HCT116 (cell line): ENCODE measurements around the gene CDR2L. TPM values are rescaled to one million over a fixed set of nuclear protein-coding genes. Genes with fewer than 3 reads are reported as not detected.
"Not testable (repeated sequence)": the region's sequence is repeated elsewhere in the genome, so short reads cannot be mapped to it uniquely, and the experiment has no call there.

Experiments
- ATAC-seq: fragments of 200-7000 bp; cut with Tn5 transposase; 2 replicates; pipeline ENCODE4 v1.9.1; 2020; ENCODE audit warnings: mild to moderate bottlenecking, moderate library complexity
- BruUV-seq: library from RNA; stranded (reverse); fragments of 400-500 nt; replicated peaks from 2 replicates; lab custom pipeline; 2021; lab: Mats Ljungman, UMichigan
- CTCF ChIA-PET: fragments of 300-600 bp; sonication (Branson Sonifier 250); formaldehyde crosslinking; loops from one replicate; lab custom pipeline; 2021; ENCODE audit warnings: antibody characterized with exemption; lab: Charles Lee
- POLR2A ChIA-PET: fragments of 300-600, 350-600 bp; sonication (Branson Sonifier 250); formaldehyde crosslinking; loops from one replicate; lab custom pipeline; 2021; ENCODE audit warnings: antibody characterized with exemption; lab: Charles Lee
- RAD21 ChIA-PET, 2 experiments: fragments of 300-600 bp; sonication (Branson Sonifier 250); formaldehyde crosslinking; loops; one replicate each; lab custom pipeline; 2023; ENCODE audit warnings: low total read pairs in 2 of 2; ENCODE audit not compliant: uncharacterized antibody in 2 of 2, unreplicated experiment in 2 of 2, low non-redundant PET in 1 of 2; lab: Charles Lee
- DNase-seq: peaks from one replicate; pipeline ENCODE4 v3.0.0-alpha.2; 2010; ENCODE audit warnings: low read depth, low spot score
- H2AFZ ChIP-seq: fragments of 200-600 bp; shearing (Covaris generic), sonication (generic); 2 replicates; pipeline ENCODE4 v1.6.1; 2017; ENCODE audit warnings: low read depth, mixed run types, mixed read lengths, antibody characterized with exemption, low read length; ENCODE audit not compliant: poor library complexity, severe bottlenecking
- H3K27ac ChIP-seq: 2 replicates; pipeline ENCODE4 v1.5.1; 2012; ENCODE audit warnings: low read depth, low read length
- H3K27me3 ChIP-seq: fragments of 200-600 bp; sonication (generic); 2 replicates; pipeline ENCODE4 v1.6.1; 2016; ENCODE audit warnings: mixed run types, low read length, mixed read lengths; ENCODE audit not compliant: insufficient read depth
- H3K36me3 ChIP-seq, 2 experiments: fragments of 200-500 bp in 1 of 2; fragments of 200-600 bp in 1 of 2; sonication (Bioruptor generic) in 1 of 2; sonication (generic) in 1 of 2; 2 replicates each; pipeline versions ENCODE4 v1.5.1 to v1.6.1; 2014 to 2016; ENCODE audit warnings: low read length in 2 of 2, inconsistent platforms in 1 of 2, mixed read lengths in 1 of 2, mixed run types in 1 of 2; ENCODE audit not compliant: insufficient read depth in 2 of 2, control insufficient read depth in 1 of 2
- H3K4me1 ChIP-seq, 2 experiments: fragments of 200-600 bp in 1 of 2; sonication (generic) in 1 of 2; 2 replicates each; pipeline versions ENCODE4 v1.5.1 to v1.6.1; 2012 to 2017; ENCODE audit warnings: low read length in 2 of 2, inconsistent platforms in 1 of 2, mild to moderate bottlenecking in 1 of 2, mixed read lengths in 1 of 2, mixed run types in 1 of 2, moderate library complexity in 1 of 2; ENCODE audit not compliant: insufficient read depth in 2 of 2, control insufficient read depth in 1 of 2
- H3K4me2 ChIP-seq: fragments of 200-600 bp; sonication (generic); 2 replicates; pipeline ENCODE4 v1.6.1; 2017; ENCODE audit warnings: mixed run types, low read length, mixed read lengths
- H3K4me3 ChIP-seq, 2 experiments: fragments of 200-600 bp in 1 of 2; sonication (generic) in 1 of 2; replicated peaks in 1 of 2; 2 replicates each; pipeline ENCODE4 v1.5.1; 2011 to 2016; ENCODE audit warnings: low read length in 2 of 2, control low read depth in 1 of 2, low read depth in 1 of 2, mild to moderate bottlenecking in 1 of 2, mixed read lengths in 1 of 2, mixed run types in 1 of 2
- H3K79me2 ChIP-seq: fragments of 200-600 bp; sonication (generic); 2 replicates; pipeline ENCODE4 v1.6.1; 2017; ENCODE audit warnings: mild to moderate bottlenecking, mixed run types, low read length, moderate library complexity, mixed read lengths; ENCODE audit not compliant: insufficient read depth
- H3K9ac ChIP-seq: fragments of 200-600 bp; sonication (generic); 2 replicates; pipeline ENCODE4 v1.6.1; 2016; ENCODE audit warnings: low read length, mixed read lengths
- H3K9me2 ChIP-seq: fragments of 200-600 bp; sonication (generic), shearing (Covaris generic); 2 replicates; pipeline ENCODE4 v1.6.1; 2017; ENCODE audit warnings: mixed run types, mild to moderate bottlenecking, moderate library complexity; ENCODE audit not compliant: insufficient read depth
- H3K9me3 ChIP-seq, 2 experiments: fragments of 200-500 bp in 1 of 2; fragments of 200-600 bp in 1 of 2; sonication (Bioruptor generic) in 1 of 2; sonication (generic) in 1 of 2; 2 replicates each; pipeline ENCODE4 v1.6.1; 2014 to 2017; ENCODE audit warnings: low read length in 2 of 2, mixed read lengths in 2 of 2, inconsistent platforms in 1 of 2, low read depth in 1 of 2, mild to moderate bottlenecking in 1 of 2, mixed run types in 1 of 2, moderate library complexity in 1 of 2; ENCODE audit not compliant: control insufficient read depth in 1 of 2, insufficient read depth in 1 of 2
- H4K20me1 ChIP-seq: fragments of 200-600 bp; sonication (generic), shearing (Covaris generic); 2 replicates; pipeline ENCODE4 v1.6.1; 2017; ENCODE audit warnings: mixed run types, mild to moderate bottlenecking, moderate library complexity; ENCODE audit not compliant: insufficient read depth
- CEBPB ChIP-seq: IDR thresholded peaks from 2 replicates; pipeline ENCODE4 v1.6.1; 2012; ENCODE audit warnings: low read depth
- EGR1 ChIP-seq: IDR thresholded peaks from 2 replicates; pipeline ENCODE4 v1.6.1; 2012; ENCODE audit warnings: low read depth
- EZH2 ChIP-seq: fragments of 200-600 bp; sonication (generic); IDR thresholded peaks from 2 replicates; pipeline ENCODE4 v1.6.1; 2017; ENCODE audit warnings: antibody characterized with exemption, mixed run types
- JUND ChIP-seq: IDR thresholded peaks from 2 replicates; pipeline ENCODE4 v1.6.1; 2012
- POLR2A ChIP-seq: IDR thresholded peaks from 2 replicates; pipeline ENCODE4 v1.7.0; 2011; ENCODE audit warnings: borderline replicate concordance; ENCODE audit not compliant: insufficient read depth, insufficient read length; ENCODE audit errors: extremely low read depth
- ZFX ChIP-seq: fragments of 450-650 bp; IDR thresholded peaks from 2 replicates; pipeline ENCODE4 v1.6.1; 2017
- ZNF274 ChIP-seq: fragments of 200-500 bp; sonication (Bioruptor generic); IDR thresholded peaks from 2 replicates; pipeline ENCODE4 v1.6.1; 2014; ENCODE audit warnings: mild to moderate bottlenecking, low read depth, low read length, inconsistent platforms
- intact Hi-C: fragments of 100-400 bp; cut with micrococcal nuclease; formaldehyde crosslinking; loops from 2 replicates; pipeline ENCODE4 v1.10.0; 2022
- total RNA-seq: library from RNA; stranded (reverse); gene quantifications from one replicate; pipeline ENCODE4 v1.2.1, GENCODE V29; 2021; ENCODE audit not compliant: unreplicated experiment
- TF ChIP-seq, protein P1 (sequence below): IDR thresholded peaks from 2 replicates; pipeline ENCODE4 v1.6.1; 2012; ENCODE audit warnings: low read depth

The CDR2L gene
- total RNA-seq, 1 experiment from 2014 or later: 26.5 TPM

DNA sequence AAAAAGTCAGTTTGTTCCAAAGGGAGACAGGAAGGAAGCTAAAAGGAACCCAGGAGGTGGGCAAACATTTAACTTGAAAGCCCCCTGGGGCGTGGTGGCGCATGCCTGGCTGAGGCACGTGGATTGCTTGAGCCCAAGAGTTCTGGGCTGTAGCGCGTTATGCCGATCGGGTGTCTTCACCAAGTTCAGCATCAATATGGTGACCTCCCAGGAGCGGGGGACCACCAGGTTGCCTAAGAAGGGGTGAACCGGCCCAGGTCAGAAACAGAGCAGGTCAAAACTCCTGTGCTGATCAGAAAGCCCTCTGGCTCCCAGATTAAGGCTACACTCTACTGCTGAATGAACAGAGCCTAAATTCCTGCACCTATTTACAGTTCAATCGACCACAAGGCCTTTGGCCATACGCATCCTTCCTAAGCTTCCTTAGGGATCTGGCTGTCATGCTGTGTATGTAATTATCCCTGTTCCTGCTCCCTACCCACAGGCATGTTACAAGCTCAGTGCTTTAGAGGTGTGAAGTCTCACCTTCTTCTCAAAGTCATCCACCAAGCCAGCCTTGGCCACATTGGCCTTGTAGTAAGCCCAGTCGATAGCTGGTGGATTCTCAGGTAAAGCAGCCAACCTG lies 54.3 kb downstream of the CDR2L start:
- no peaks in the 10 kb centered on the region for H4K20me1 ChIP-seq
- no peaks in the 10 kb centered on the region for H3K27me3 ChIP-seq
- intact Hi-C loops: no loop called here
- H3K9ac ChIP-seq: no peak overlapping the region
- no peak overlapping the region for H3K4me3 ChIP-seq
- POLR2A ChIA-PET: no interaction called here
- RAD21 ChIA-PET: no interaction called here
- DNase-seq: no peak
- H2AFZ ChIP-seq: no peak overlapping the region
- H3K27ac ChIP-seq: no peak overlapping the region
- no peak overlapping the region for H3K4me2 ChIP-seq
- no peaks in the 10 kb centered on the region for H3K9me3 ChIP-seq
- peaks cover 23% of the 10 kb centered on the region for H3K79me2 ChIP-seq
- TF ChIP-seq EGR1 (no peak), POLR2A (no peak), ZNF274 (no peak), EZH2 (no peak), ZFX (no peak), JUND (no peak), CEBPB (no peak)
- TF ChIP-seq, protein P1, sequence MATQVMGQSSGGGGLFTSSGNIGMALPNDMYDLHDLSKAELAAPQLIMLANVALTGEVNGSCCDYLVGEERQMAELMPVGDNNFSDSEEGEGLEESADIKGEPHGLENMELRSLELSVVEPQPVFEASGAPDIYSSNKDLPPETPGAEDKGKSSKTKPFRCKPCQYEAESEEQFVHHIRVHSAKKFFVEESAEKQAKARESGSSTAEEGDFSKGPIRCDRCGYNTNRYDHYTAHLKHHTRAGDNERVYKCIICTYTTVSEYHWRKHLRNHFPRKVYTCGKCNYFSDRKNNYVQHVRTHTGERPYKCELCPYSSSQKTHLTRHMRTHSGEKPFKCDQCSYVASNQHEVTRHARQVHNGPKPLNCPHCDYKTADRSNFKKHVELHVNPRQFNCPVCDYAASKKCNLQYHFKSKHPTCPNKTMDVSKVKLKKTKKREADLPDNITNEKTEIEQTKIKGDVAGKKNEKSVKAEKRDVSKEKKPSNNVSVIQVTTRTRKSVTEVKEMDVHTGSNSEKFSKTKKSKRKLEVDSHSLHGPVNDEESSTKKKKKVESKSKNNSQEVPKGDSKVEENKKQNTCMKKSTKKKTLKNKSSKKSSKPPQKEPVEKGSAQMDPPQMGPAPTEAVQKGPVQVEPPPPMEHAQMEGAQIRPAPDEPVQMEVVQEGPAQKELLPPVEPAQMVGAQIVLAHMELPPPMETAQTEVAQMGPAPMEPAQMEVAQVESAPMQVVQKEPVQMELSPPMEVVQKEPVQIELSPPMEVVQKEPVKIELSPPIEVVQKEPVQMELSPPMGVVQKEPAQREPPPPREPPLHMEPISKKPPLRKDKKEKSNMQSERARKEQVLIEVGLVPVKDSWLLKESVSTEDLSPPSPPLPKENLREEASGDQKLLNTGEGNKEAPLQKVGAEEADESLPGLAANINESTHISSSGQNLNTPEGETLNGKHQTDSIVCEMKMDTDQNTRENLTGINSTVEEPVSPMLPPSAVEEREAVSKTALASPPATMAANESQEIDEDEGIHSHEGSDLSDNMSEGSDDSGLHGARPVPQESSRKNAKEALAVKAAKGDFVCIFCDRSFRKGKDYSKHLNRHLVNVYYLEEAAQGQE: no peak
- H3K36me3 ChIP-seq: peaks cover 33 to 34% of the 10 kb centered on the region in 2 experiments
- no TSS peak for BruUV-seq
- H3K4me1 ChIP-seq: peaks cover 8 to 15% of the 10 kb centered on the region in 2 experiments
- CTCF ChIA-PET: interaction anchor here (1.5 kb wide), 1 partner anchor 80 kb away, joined by 3 read pairs; no protein-coding TSS in a partner anchor
- H3K9me2 ChIP-seq: no peaks in the 10 kb centered on the region
- ATAC-seq: no peak

DNA sequence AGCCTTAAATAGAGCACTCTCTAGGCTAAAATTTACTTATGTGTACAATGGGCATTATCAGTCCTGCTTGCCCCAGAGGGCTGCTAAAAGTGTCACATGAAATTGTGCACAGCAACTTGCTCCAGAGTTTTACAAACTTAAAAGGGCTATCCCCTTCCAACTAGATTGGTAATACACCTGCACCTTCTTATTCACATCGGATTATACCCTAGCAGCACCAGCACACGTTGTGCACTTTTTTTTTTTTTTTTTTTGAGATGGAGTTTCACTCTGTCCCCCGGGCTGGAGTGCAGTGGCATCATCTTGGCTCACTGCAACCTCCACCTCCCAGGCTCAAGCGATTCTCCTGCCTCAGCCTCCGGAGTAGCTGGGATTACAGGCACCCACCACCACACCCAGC lies 56.4 kb downstream of the CDR2L start:
- H3K9me2 ChIP-seq, H3K9me3 ChIP-seq, POLR2A ChIA-PET, H3K9ac ChIP-seq, H3K27ac ChIP-seq, H3K4me3 ChIP-seq, intact Hi-C loops, H3K27me3 ChIP-seq, DNase-seq, H3K4me2 ChIP-seq, ATAC-seq, CTCF ChIA-PET, H4K20me1 ChIP-seq, H2AFZ ChIP-seq, BruUV-seq: not testable (repeated sequence)
- RAD21 ChIA-PET: interaction anchor here in 1 of 2 experiments (0.7 kb wide), 1 partner anchor 165 kb away, joined by 4 read pairs; no protein-coding TSS in a partner anchor
- H3K79me2 ChIP-seq: peaks cover 38% of the 10 kb centered on the region
- H3K4me1 ChIP-seq: peaks cover 10 to 17% of the 10 kb centered on the region in 2 experiments; a peak in 3 of 4 replicates
- H3K36me3 ChIP-seq: peaks cover 28 to 30% of the 10 kb centered on the region in 2 experiments
